Epithelial cell of esophagus (primary cell): ENCODE results near the gene ZNF609.

ENCODE experiments used
- DNase-seq: peaks from one replicate; pipeline ENCODE4 v3.0.0; 2010; ENCODE audit warnings: low read depth
- H3K4me3 ChIP-seq: 2 replicates; pipeline ENCODE4 v1.5.1; 2011; ENCODE audit warnings: mild to moderate bottlenecking, low read length, control low read depth
- CTCF ChIP-seq: IDR thresholded peaks from 2 replicates; pipeline ENCODE4 v1.5.1; 2011; ENCODE audit warnings: low read depth, mild to moderate bottlenecking, low read length, control low read depth, inconsistent platforms; ENCODE audit not compliant: insufficient read depth; ENCODE audit errors: missing control alignments

ZNF609 gene

GRCh38 chr15:64680097-64680496, 219.7 kb downstream of the ZNF609 start:
- no peak overlapping the region for H3K4me3 ChIP-seq
- no peak for TF ChIP-seq CTCF
- no peak for DNase-seq

- no peak overlapping the region for H3K4me3 ChIP-seq
- DNase-seq, result peak; percentile 62
- TF ChIP-seq CTCF, result peak; percentile 81
Measured at GRCh38 chr15:64681424-64682024, 221.1 kb downstream of the ZNF609 start.

GRCh38 chr15:64682255-64682654, 221.9 kb downstream of the ZNF609 start:
- TF ChIP-seq CTCF, result no peak
- no peak overlapping the region for H3K4me3 ChIP-seq
- no peak for DNase-seq

- DNase-seq, result no peak
- TF ChIP-seq CTCF, result no peak
Measured at GRCh38 chr15:64683378-64683777, 223.0 kb downstream of the ZNF609 start.

GRCh38 chr15:64685230-64685888, 225.0 kb downstream of the ZNF609 start:
- H3K4me3 ChIP-seq, result no peak overlapping the region
- TF ChIP-seq CTCF, result no peak
- no peak for DNase-seq

More at GRCh38 chr15:64683378-64683777, 223.0 kb downstream of the ZNF609 start:
- H3K4me3 ChIP-seq, result no peak overlapping the region

DNA sequence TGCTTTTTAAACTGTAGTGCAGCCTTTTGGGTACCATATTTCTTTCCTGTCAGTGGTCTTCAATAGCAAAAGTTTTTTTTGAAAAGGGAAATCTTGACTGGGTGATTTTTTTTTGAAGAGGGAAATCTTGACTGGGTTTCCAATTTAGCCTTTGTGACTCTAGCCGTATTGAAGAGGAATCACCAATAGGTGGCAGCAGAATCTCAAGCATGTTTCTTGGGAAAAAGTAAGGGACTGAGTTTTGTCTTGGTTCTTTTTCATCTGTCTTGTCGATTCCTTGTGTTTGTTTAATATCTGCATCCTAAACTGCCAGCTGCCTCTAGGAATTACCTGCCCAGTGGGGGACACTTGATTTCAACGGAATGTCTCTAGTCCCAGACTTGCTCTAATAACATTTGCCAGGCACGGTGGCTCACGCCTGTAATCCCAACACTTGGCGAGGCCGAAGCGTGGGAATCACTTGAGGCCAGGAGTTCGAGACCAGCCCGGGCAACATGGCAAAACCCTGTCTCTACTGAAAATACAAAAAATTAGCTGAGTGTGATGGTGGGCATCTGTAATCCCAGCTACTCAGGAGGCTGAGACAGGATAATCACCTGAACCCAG, 225.9 kb downstream of the ZNF609 start:
- DNase-seq, result peak; percentile 58
- peak; percentile 76 for TF ChIP-seq CTCF
- H3K4me3 ChIP-seq, result no peak overlapping the region
